ENCODE measurements around the gene EDEM2.

The EDEM2 gene

GRCh38 chr20:35091816-35092523 is 55.2 kb downstream of the EDEM2 start:
- peak overlapping the region; percentile 81 for H2BK12ac ChIP-seq (ENCODE audit: low read length)
- peak overlapping the region; percentile 92 for H2AFZ ChIP-seq (ENCODE audit: low read length)
- WGBS, 2 donors (ENCODE audit: extremely low coverage in 2 of 2, insufficient read length in 2 of 2, insufficient replicate concordance in 1 of 2), result no CpG with 5 or more reads among the region's 28 CpGs
- H4K91ac ChIP-seq (ENCODE audit: low read depth, low read length, poor library complexity), result no peak overlapping the region
- H3K36me3 ChIP-seq (replicated peaks in 1 of 2; ENCODE audit: control insufficient read depth in 2 of 2, insufficient read depth in 2 of 2, low read length in 2 of 2), result peaks cover 0 to 24% of the 10 kb centered on the region in 2 donors
- peak overlapping the region; percentile 54 for H2BK120ac ChIP-seq (ENCODE audit: low read depth, low read length)
- peak overlapping the region; percentile 74 for H4K8ac ChIP-seq (ENCODE audit: low read depth, low read length)
- H3K18ac ChIP-seq (ENCODE audit: low read length), result peak overlapping the region; percentile 96
- H3K4me2 ChIP-seq (ENCODE audit: insufficient read depth, low read length, poor library complexity, severe bottlenecking), result peak overlapping the region; percentile 69
- peak overlapping the region; percentile 96 for H3K9ac ChIP-seq (ENCODE audit: low read depth, low read length, poor library complexity)
- no peaks in the 10 kb centered on the region for H3K27me3 ChIP-seq (ENCODE audit: control insufficient read depth in 3 of 3, insufficient read depth in 3 of 3, low read depth in 1 of 3, low read length in 3 of 3)
- no peaks in the 10 kb centered on the region for H3K9me3 ChIP-seq (replicated peaks in 1 of 2; ENCODE audit: control insufficient read depth in 2 of 2, insufficient read depth in 1 of 2, low read depth in 1 of 2, low read length in 2 of 2)
- peak overlapping the region; percentile 99 for H3K14ac ChIP-seq (ENCODE audit: low read length)
- peak overlapping the region; percentile 71 for H2BK15ac ChIP-seq (ENCODE audit: low read length)
- H3K79me1 ChIP-seq (ENCODE audit: low read depth, low read length), result no peaks in the 10 kb centered on the region
- peak overlapping the region; percentile 94 for H3K23ac ChIP-seq (ENCODE audit: low read depth, low read length, poor library complexity)
- no peak overlapping the region for H3K4ac ChIP-seq (ENCODE audit: low read length)
- H3K27ac ChIP-seq (replicated peaks; ENCODE audit: low read length), result peak overlapping the region; percentile 67
- H2BK5ac ChIP-seq (ENCODE audit: low read length), result peak overlapping the region; percentile 63
- peaks cover 4 to 11% of the 10 kb centered on the region in 2 donors for H3K4me1 ChIP-seq (ENCODE audit: control insufficient read depth in 2 of 2, insufficient read depth in 1 of 2, low read depth in 1 of 2, low read length in 2 of 2)
- H3K4me3 ChIP-seq (ENCODE audit: low read length in 2 of 2), result peak overlapping the region; percentile 96 to 99
- DNase-seq (ENCODE audit: low spot score), result no peak
- peak overlapping the region; percentile 89 for H2AK5ac ChIP-seq (ENCODE audit: low read depth, low read length)

- Histone ChIP-seq H3K79me1 (ENCODE audit: low read depth, low read length) (peaks cover 2% of the 10 kb centered on the region), H3K4me1 (ENCODE audit: control insufficient read depth in 2 of 2, insufficient read depth in 1 of 2, low read depth in 1 of 2, low read length in 2 of 2) (peaks cover 4 to 11% of the 10 kb centered on the region in 2 donors), H4K91ac (ENCODE audit: low read depth, low read length, poor library complexity) (no peak overlapping the region), H3K9ac (ENCODE audit: low read depth, low read length, poor library complexity) (no peak overlapping the region), H3K27ac (replicated peaks; ENCODE audit: low read length) (no peak overlapping the region), H2BK120ac (ENCODE audit: low read depth, low read length) (no peak overlapping the region), H3K9me3 (replicated peaks in 1 of 2; ENCODE audit: control insufficient read depth in 2 of 2, insufficient read depth in 1 of 2, low read depth in 1 of 2, low read length in 2 of 2) (no peaks in the 10 kb centered on the region), H3K4ac (ENCODE audit: low read length) (no peak overlapping the region), H2BK15ac (ENCODE audit: low read length) (no peak overlapping the region), H2AK5ac (ENCODE audit: low read depth, low read length) (no peak overlapping the region), H2AFZ (ENCODE audit: low read length) (no peak overlapping the region), H2BK12ac (ENCODE audit: low read length) (no peak overlapping the region), H3K4me2 (ENCODE audit: insufficient read depth, low read length, poor library complexity, severe bottlenecking) (no peak overlapping the region), H3K27me3 (ENCODE audit: control insufficient read depth in 3 of 3, insufficient read depth in 3 of 3, low read depth in 1 of 3, low read length in 3 of 3) (no peaks in the 10 kb centered on the region), H2BK5ac (ENCODE audit: low read length) (no peak overlapping the region), H3K36me3 (replicated peaks in 1 of 2; ENCODE audit: control insufficient read depth in 2 of 2, insufficient read depth in 2 of 2, low read length in 2 of 2) (peaks cover 0 to 39% of the 10 kb centered on the region in 2 donors), H3K14ac (ENCODE audit: low read length) (no peak overlapping the region), H3K4me3 (ENCODE audit: low read length in 2 of 2) (no peak overlapping the region), H3K18ac (ENCODE audit: low read length) (no peak overlapping the region), H3K23ac (ENCODE audit: low read depth, low read length, poor library complexity) (no peak overlapping the region), H4K8ac (ENCODE audit: low read depth, low read length) (no peak overlapping the region)
- WGBS, 2 donors (ENCODE audit: extremely low coverage in 2 of 2, insufficient read length in 2 of 2, insufficient replicate concordance in 1 of 2), result no CpG with 5 or more reads among the region's 2 CpGs
- no peak for DNase-seq (ENCODE audit: low spot score)
These were observed 58.6 kb downstream of the EDEM2 start for GRCh38 chr20:35088231-35089145.

DNA sequence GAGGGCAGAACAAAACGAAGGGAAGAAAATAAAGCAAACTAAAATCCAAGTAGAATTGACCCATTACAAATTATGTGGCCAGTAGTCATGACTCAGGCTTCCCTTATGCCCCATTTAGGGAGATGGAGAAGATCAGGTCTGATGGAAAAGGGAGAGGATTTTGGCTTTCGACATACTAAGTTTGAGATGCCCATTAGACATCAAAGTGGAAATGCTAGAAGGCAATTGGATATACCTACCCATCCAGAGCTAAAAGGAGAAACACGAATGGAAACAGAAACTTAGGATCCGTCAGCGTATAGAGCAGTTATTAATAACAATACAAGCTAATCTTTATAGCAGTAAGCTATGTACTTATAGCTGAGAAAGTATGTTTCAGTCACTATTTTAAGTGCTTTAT is 59.3 kb downstream of the EDEM2 start:
- no peaks in the 10 kb centered on the region for H3K27me3 ChIP-seq (ENCODE audit: control insufficient read depth in 3 of 3, insufficient read depth in 3 of 3, low read depth in 1 of 3, low read length in 3 of 3)
- H3K4me1 ChIP-seq (ENCODE audit: control insufficient read depth in 2 of 2, insufficient read depth in 1 of 2, low read depth in 1 of 2, low read length in 2 of 2), result peaks cover 0 to 6% of the 10 kb centered on the region in 2 donors
- H4K91ac ChIP-seq (ENCODE audit: low read depth, low read length, poor library complexity), result no peak overlapping the region
- H3K18ac ChIP-seq (ENCODE audit: low read length), result no peak overlapping the region
- no peak overlapping the region for H2AFZ ChIP-seq (ENCODE audit: low read length)
- no peak overlapping the region for H2BK12ac ChIP-seq (ENCODE audit: low read length)
- H3K14ac ChIP-seq (ENCODE audit: low read length), result no peak overlapping the region
- H3K36me3 ChIP-seq (replicated peaks in 1 of 2; ENCODE audit: control insufficient read depth in 2 of 2, insufficient read depth in 2 of 2, low read length in 2 of 2), result peaks cover 0 to 39% of the 10 kb centered on the region in 2 donors
- no peak overlapping the region for H3K23ac ChIP-seq (ENCODE audit: low read depth, low read length, poor library complexity)
- H3K9me3 ChIP-seq (replicated peaks in 1 of 2; ENCODE audit: control insufficient read depth in 2 of 2, insufficient read depth in 1 of 2, low read depth in 1 of 2, low read length in 2 of 2), result no peaks in the 10 kb centered on the region
- no peak overlapping the region for H4K8ac ChIP-seq (ENCODE audit: low read depth, low read length)
- WGBS, 2 donors (ENCODE audit: extremely low coverage in 2 of 2, insufficient read length in 2 of 2, insufficient replicate concordance in 1 of 2), result no CpG with 5 or more reads among the region's 5 CpGs
- no peak overlapping the region for H3K4me3 ChIP-seq (ENCODE audit: low read length in 2 of 2)
- peaks cover 2% of the 10 kb centered on the region for H3K79me1 ChIP-seq (ENCODE audit: low read depth, low read length)
- H3K4me2 ChIP-seq (ENCODE audit: insufficient read depth, low read length, poor library complexity, severe bottlenecking), result no peak overlapping the region
- no peak overlapping the region for H2BK5ac ChIP-seq (ENCODE audit: low read length)
- no peak overlapping the region for H2BK120ac ChIP-seq (ENCODE audit: low read depth, low read length)
- H2AK5ac ChIP-seq (ENCODE audit: low read depth, low read length), result no peak overlapping the region
- no peak overlapping the region for H3K27ac ChIP-seq (replicated peaks; ENCODE audit: low read length)
- no peak for DNase-seq (ENCODE audit: low spot score)
- no peak overlapping the region for H3K9ac ChIP-seq (ENCODE audit: low read depth, low read length, poor library complexity)
- H3K4ac ChIP-seq (ENCODE audit: low read length), result no peak overlapping the region
- H2BK15ac ChIP-seq (ENCODE audit: low read length), result no peak overlapping the region

DNA sequence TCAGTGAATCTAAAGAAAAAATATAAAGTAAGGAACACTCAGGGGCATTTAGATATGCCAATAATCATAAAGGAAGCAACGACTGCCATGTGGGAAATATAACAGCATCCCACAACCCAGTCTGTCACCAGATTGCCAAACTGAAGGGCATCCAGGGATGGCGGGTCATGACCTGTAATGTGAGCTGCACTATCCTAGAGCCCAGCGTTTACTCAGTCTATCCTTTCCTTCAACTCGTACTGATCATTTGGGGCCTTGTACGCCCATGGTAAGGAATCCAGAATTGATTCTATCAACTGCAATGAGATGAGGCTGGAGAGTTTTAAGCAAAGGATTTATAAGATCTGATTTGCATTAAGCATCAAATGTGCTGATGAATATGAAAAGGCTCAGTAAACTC is 59.8 kb downstream of the EDEM2 start:
- H3K4ac ChIP-seq (ENCODE audit: low read length), result no peak overlapping the region
- peaks cover 2% of the 10 kb centered on the region for H3K79me1 ChIP-seq (ENCODE audit: low read depth, low read length)
- H3K4me3 ChIP-seq (ENCODE audit: low read length in 2 of 2), result no peak overlapping the region
- no peak overlapping the region for H2AK5ac ChIP-seq (ENCODE audit: low read depth, low read length)
- H3K36me3 ChIP-seq (replicated peaks in 1 of 2; ENCODE audit: control insufficient read depth in 2 of 2, insufficient read depth in 2 of 2, low read length in 2 of 2), result peaks cover 0 to 39% of the 10 kb centered on the region in 2 donors
- no peak overlapping the region for H4K8ac ChIP-seq (ENCODE audit: low read depth, low read length)
- no peak overlapping the region for H3K14ac ChIP-seq (ENCODE audit: low read length)
- no peak overlapping the region for H3K27ac ChIP-seq (replicated peaks; ENCODE audit: low read length)
- H2BK5ac ChIP-seq (ENCODE audit: low read length), result no peak overlapping the region
- no peak overlapping the region for H4K91ac ChIP-seq (ENCODE audit: low read depth, low read length, poor library complexity)
- no peak overlapping the region for H2BK12ac ChIP-seq (ENCODE audit: low read length)
- no peaks in the 10 kb centered on the region for H3K9me3 ChIP-seq (replicated peaks in 1 of 2; ENCODE audit: control insufficient read depth in 2 of 2, insufficient read depth in 1 of 2, low read depth in 1 of 2, low read length in 2 of 2)
- no peak for DNase-seq (ENCODE audit: low spot score)
- H3K4me1 ChIP-seq (ENCODE audit: control insufficient read depth in 2 of 2, insufficient read depth in 1 of 2, low read depth in 1 of 2, low read length in 2 of 2), result peaks cover 0 to 6% of the 10 kb centered on the region in 2 donors
- no peak overlapping the region for H3K9ac ChIP-seq (ENCODE audit: low read depth, low read length, poor library complexity)
- H2BK15ac ChIP-seq (ENCODE audit: low read length), result no peak overlapping the region
- H3K27me3 ChIP-seq (ENCODE audit: control insufficient read depth in 3 of 3, insufficient read depth in 3 of 3, low read depth in 1 of 3, low read length in 3 of 3), result no peaks in the 10 kb centered on the region
- H3K4me2 ChIP-seq (ENCODE audit: insufficient read depth, low read length, poor library complexity, severe bottlenecking), result no peak overlapping the region
- H2BK120ac ChIP-seq (ENCODE audit: low read depth, low read length), result no peak overlapping the region
- H3K23ac ChIP-seq (ENCODE audit: low read depth, low read length, poor library complexity), result no peak overlapping the region
- H3K18ac ChIP-seq (ENCODE audit: low read length), result no peak overlapping the region
- H2AFZ ChIP-seq (ENCODE audit: low read length), result no peak overlapping the region
- whole genome bisulfite sequencing, 2 donors (ENCODE audit: extremely low coverage in 2 of 2, insufficient read length in 2 of 2, insufficient replicate concordance in 1 of 2), result no CpG with 5 or more reads among the region's 5 CpGs

Measured in neuronal stem cell (in vitro differentiated cells).